NCI-H524 (cell line): ENCODE results near the gene IRF1.
"Not testable (repeated sequence)": the region's sequence is repeated elsewhere in the genome, so short reads cannot be mapped to it uniquely, and the experiment has no call there.

ENCODE experiments used
- DNase-seq, 2 experiments: peaks; one replicate each; lab custom pipeline; 2025; lab: John Stamatoyannopoulos, UW

The IRF1 gene

DNA sequence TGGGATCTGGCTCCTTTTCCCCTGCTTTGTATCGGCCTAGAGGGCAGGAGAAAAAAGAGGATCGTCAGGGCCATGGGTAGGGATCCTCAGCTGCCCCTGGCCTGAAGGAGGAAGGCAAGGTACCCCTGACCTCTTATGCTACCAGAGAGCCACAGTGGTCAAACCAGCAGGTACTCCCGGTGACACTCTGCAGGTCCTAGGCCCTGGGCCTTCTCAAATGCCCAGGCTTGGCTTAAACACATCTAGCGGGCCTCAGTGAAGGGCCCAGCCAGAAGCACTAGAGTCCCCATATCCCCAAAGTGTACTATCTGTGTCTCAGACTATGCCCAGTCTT is 3.5 kb downstream of the IRF1 start:
- no peak for DNase-seq

DNA sequence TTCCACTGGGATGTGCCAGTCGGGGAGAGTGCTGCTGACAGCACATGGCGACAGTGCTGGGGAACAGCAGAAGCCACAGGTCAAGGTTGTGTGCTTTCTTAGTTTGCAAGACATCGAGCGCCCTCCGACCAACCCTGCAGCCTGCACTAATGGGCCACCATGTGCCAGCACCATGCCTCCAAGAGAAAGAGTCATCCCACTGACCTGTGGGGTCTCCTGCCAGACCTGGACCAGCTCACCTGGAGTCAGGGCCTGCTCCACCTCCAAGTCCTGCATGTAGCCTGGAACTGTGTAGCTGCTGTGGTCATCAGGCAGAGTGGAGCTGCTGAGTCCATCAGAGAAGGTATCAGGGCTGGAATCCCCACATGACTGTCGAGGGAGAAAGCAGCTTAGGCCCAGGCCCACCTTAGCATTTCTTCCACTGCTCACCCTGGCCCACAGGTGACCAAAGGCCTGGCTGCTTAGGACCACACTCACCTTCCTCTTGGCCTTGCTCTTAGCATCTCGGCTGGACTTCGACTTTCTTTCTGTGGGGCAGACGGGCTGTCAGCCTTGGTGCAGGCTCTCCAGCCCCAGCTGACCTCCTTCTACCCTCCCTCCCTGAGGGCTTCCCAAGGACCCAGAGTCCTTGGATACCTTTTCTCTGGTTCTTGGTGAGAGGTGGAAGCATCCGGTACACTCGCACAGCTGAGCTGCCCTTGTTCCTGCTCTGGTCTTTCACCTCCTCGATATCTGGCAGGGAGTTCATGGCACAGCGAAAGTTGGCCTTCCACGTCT is 4.1 kb downstream of the IRF1 start:
- no peak for DNase-seq

- no peak for DNase-seq
These were observed 4.8 kb downstream of the IRF1 start for GRCh38 chr5:132485641-132486317.

DNA sequence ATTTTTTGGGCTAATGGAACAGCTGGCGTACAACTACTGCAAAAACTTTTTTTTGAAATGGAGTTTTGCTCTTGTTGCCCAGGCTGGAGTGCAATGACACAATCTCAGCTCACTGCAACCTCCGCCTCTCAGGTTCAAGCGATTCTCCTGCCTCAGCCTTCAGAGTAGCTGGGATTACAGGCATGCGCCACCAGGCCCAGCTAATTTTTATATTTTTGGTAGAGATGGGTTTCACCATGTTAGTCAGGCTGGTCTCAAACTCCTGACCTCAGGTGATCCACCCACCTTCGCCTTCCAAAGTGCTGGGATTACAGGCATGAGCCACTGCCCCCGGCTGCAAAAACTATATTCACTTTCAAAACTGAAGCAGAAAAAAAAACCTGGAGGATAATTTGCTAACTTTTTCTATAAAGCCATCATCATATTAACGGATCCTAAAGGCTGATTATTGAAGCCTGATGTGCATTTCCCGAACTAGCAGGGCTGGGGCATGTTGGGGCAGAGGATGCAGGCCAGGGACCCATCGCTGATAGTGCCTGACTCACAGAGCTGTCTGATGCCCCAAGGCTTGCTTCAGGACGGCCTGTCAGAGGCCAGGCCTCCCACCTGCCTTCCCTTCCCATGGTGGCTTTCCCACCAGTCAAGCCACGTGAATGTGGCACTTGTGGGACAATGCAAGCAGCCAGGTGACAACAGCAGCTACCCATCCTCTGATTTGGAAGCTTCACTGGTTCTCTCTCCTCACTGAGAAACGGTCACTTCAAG is 5.5 kb downstream of the IRF1 start:
- DNase-seq, result not testable (repeated sequence)

- no peak for DNase-seq
These were observed 6.2 kb downstream of the IRF1 start for GRCh38 chr5:132484391-132484725.

GRCh38 chr5:132483661-132484390 is 6.7 kb downstream of the IRF1 start:
- no peak for DNase-seq

GRCh38 chr5:132483101-132483500 is 7.5 kb downstream of the IRF1 start:
- no peak for DNase-seq

GRCh38 chr5:132481596-132482211 is 8.9 kb downstream of the IRF1 start:
- DNase-seq, result no peak

DNA sequence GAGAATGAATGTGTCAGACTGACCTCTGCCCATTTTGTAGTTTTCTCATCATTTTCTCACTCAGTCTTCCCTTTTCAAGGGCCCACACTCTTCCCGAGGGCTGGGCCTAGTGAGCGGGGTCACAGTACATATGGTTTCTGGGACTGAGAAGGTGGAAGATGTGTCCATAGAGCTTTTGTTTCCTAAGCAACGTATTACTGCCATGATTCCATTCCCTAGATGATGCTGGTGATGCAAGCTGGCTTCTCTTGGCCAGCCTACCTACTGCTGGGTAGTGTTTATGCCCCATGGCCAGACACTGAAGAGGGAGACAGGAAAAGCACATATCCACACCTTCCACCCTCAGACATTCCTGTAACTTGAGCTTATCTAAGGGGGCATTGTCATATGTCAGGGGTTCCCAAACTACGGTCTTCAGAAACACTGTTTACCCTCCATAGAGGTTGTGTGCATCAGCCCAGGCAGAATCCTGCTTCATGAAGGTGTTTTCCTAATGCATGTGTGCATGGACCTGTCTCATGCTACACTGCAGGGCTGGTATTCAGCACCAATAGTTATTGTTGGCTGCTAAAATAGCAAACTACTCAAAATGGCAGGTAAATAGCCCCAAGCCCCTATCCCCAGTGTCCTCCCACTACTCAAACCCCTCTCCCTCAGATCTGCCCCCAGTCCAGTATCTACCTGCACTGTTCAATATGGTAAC is 9.5 kb downstream of the IRF1 start:
- DNase-seq, result no peak

DNA sequence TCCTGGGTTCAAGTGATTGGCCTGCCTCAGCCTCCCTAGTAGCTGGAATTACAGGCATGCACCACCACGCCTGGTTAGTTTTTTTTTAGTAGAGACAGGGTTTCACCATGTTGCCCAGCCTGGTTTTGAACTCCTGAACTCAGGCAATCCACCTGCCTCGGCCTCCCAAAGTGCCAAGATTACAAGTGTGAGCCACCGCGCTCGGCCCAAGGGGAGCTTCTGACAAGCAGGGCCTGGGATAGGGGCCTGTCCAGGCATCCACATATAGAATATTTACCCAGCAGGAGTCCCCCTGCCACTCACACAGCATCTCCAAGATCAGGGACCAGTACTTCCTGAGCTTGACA is 10.1 kb downstream of the IRF1 start:
- DNase-seq, result no peak

DNA sequence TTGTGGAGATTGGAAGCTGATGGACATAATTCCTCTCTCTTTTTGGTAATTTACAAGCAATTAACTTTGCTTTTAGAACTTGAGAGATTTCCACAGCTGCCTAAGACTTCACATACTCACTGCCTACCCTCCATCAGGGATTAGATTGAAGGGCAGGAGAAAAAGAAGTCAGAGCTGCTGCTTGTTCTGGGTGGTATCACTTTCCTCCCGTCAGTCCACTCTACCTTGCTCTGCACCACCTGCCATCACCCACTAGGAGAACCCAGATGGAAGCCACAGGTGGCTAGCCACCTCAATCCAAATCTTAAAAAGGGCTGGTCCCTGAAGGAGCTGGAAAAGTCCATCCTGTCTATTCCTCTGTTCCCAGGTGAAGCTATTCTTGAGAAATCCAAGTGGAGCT is 10.5 kb downstream of the IRF1 start:
- no peak for DNase-seq

GRCh38 chr5:132479111-132479951 is 11.2 kb downstream of the IRF1 start:
- no peak for DNase-seq

DNA sequence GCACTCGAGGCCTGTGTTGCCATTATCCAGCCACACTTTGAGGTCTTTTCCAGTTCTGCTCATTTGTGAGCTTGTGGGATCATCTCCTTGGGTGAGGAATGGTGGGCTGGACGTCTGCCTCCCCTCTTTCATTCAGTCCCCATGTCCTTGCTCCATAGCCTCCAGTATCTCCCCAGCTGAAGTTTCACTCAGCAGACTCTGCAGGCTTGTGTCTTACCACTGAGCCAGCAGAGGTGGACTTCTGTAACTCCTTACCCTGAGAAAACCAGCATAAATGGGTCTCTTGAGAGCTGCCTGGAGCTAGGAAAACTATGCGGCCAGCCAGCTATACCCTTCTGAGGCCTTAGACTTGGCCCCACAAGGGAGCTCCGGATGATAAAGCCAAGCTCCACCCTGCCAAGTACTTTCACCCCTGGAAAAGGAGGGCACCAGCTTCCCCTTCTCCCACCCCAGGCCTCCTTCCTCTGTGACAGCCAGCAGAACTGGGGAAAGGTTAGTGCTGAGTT is 12.2 kb downstream of the IRF1 start:
- DNase-seq, result no peak

- DNase-seq, result no peak
These were observed 12.7 kb downstream of the IRF1 start for GRCh38 chr5:132477784-132478365.

DNA sequence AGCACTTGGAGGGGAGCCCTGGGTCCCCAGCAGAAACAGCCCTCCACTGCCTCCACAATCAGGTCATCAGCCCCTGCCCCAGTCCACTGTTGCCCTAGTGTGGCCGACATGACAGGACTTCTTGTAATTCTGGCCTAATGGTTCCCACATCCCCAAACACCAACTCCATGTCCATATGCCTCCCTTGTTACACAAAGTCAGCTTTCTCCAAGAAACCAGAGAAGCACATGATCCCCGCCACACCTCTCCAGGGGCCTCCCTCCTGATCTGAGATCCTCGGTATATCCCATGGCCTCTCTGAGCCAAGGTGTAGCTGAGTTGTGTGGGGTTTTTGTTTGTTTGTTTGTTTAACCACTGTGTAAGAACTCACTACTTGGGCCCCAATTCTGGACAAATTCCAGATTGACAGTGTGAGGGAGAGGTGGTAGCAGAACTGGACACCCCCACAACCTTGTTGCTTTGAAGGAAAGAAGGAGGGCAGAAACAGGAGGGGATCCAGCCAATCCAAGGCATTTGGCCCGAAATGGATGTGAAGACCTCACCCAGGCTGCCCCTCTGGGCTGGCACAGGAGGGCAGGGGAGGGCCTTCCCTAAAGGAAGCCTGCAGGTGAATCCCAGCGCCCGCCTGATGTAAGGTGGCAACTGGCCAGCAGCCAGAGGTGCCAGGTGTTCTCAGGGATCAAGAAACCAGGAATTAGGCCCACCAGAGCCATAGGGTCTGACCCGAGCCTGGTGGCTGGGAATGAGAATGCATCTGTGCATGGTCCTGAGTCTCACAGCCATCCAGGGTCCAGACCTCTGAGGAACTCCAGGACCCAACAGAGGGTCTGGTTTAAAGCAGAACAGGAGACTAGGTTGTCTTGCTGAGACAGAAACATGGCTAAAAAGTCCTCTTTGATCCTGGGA is 13.4 kb downstream of the IRF1 start:
- DNase-seq, result no peak

- DNase-seq, result no peak
These were observed 14.3 kb downstream of the IRF1 start for GRCh38 chr5:132475987-132476875.

DNA sequence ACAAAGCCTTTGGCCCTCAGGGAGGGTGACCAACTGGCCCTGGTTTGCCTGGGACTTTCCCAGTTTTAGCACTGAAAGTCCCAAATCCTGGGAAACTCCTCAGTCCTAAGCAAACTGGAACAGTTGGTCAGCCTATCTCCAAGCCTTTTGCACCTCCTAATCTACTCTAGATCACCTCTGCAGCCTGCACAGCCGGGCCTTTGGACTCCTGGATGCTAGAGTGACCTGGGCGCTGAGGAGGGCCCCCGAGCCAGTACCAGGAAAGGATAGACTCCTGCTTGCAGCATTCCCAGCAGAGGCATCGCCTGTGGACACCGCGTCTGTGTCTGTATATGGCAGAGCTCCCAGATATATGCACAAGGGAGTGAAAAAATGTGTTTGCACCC is 15.1 kb downstream of the IRF1 start:
- DNase-seq, result no peak
